ENCODE data around the gene GRAMD1B. TPM values are rescaled to one million over a fixed set of nuclear protein-coding genes. Genes with fewer than 3 reads are reported as not detected.

The GRAMD1B gene
- total and polyA plus RNA-seq, 2 experiments from 2014 or later = 9.0 to 20.4 TPM

DNA sequence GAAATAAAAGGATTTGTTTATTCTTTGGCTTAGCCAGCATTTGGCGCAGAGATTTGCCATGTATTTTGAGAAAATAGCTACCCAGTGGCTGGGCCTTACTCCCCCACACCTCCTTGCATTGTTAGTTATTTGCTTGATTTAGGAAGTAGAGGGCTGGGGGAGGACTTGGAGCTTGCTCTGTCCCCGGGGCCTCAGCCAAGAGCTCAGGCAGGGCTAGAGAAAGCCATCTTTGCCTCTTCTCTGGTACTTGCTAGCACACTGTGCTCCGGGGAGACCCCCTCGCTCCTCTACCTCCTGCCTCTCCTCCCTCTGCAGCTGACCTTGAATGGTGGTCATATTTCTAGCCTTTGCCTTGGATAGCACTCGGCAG is 131.3 kb downstream of the GRAMD1B start:
- Histone ChIP-seq H3K79me2 (no peaks in the 10 kb centered on the region), H3K36me3 (replicated peaks; ENCODE audit: insufficient read depth, low read depth) (no peaks in the 10 kb centered on the region), H3K9me3 (ENCODE audit: low read depth) (no peaks in the 10 kb centered on the region), H3K9me2 (replicated peaks; ENCODE audit: insufficient read depth) (no peaks in the 10 kb centered on the region), H2AFZ (no peak overlapping the region), H3K4me3 (no peak overlapping the region), H4K20me1 (ENCODE audit: insufficient read depth, poor library complexity, severe bottlenecking) (no peaks in the 10 kb centered on the region), H3K4me2 (no peak overlapping the region), H3K27ac (no peak overlapping the region), H3K4me1 (ENCODE audit: insufficient read depth) (peaks cover 21% of the 10 kb centered on the region), H3K27me3 (no peaks in the 10 kb centered on the region)
- TF ChIP-seq CTCF (IDR thresholded peaks at IDR 0.05; ENCODE audit: poor library complexity) (no peak), EZH2 (IDR thresholded peaks at IDR 0.05; ENCODE audit: borderline replicate concordance) (no peak), EZH2phosphoT487 (IDR thresholded peaks at IDR 0.05; ENCODE audit: low read depth, severe bottlenecking, unreplicated experiment) (no peak)
- 84% methylated on average over 5 of the region's 5 CpGs for WGBS (ENCODE audit: low lambda C conversion rate, missing lambda C conversion rate)
- DNase-seq (ENCODE audit: low spot score) = no peak

GRCh38 chr11:123562158-123562557 is 132.1 kb downstream of the GRAMD1B start:
- Histone ChIP-seq H3K36me3 (replicated peaks; ENCODE audit: insufficient read depth, low read depth) (no peaks in the 10 kb centered on the region), H2AFZ (no peak overlapping the region), H3K27ac (no peak overlapping the region), H3K4me1 (ENCODE audit: insufficient read depth) (peaks cover 21% of the 10 kb centered on the region), H3K9me3 (ENCODE audit: low read depth) (no peaks in the 10 kb centered on the region), H3K4me3 (no peak overlapping the region), H3K9me2 (replicated peaks; ENCODE audit: insufficient read depth) (no peaks in the 10 kb centered on the region), H3K4me2 (no peak overlapping the region), H3K27me3 (no peaks in the 10 kb centered on the region), H4K20me1 (ENCODE audit: insufficient read depth, poor library complexity, severe bottlenecking) (no peaks in the 10 kb centered on the region), H3K79me2 (no peaks in the 10 kb centered on the region)
- 57% methylated on average over 7 of the region's 7 CpGs for WGBS (ENCODE audit: low lambda C conversion rate, missing lambda C conversion rate)
- no peak for DNase-seq (ENCODE audit: low spot score)
- TF ChIP-seq EZH2phosphoT487 (IDR thresholded peaks at IDR 0.05; ENCODE audit: low read depth, severe bottlenecking, unreplicated experiment) (no peak), EZH2 (IDR thresholded peaks at IDR 0.05; ENCODE audit: borderline replicate concordance) (no peak), CTCF (IDR thresholded peaks at IDR 0.05; ENCODE audit: poor library complexity) (no peak)

DNA sequence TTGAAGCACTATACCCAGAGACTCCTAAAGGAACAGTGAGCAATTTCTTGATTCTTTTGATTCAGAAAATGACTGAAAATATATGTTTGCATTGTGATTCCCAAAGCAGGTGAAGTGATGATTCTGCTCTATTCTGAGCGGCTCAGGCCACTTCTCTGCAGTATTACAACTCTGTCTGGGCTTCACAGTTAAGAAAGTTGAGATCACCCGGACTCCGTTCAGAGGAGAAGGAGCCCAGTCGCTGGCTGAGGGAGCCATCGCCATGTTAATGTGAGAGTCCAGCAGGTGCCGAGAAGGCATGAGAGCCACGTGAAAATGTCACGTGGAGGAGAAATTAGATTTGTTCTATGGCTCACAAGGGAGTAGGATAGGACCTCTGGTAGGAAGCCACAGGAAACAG is 132.8 kb downstream of the GRAMD1B start:
- no peak overlapping the region for H3K4me2 ChIP-seq
- WGBS (ENCODE audit: low lambda C conversion rate, missing lambda C conversion rate) = 93% methylated on average over 8 of the region's 8 CpGs
- no peaks in the 10 kb centered on the region for H3K27me3 ChIP-seq
- H4K20me1 ChIP-seq (ENCODE audit: insufficient read depth, poor library complexity, severe bottlenecking) = no peaks in the 10 kb centered on the region
- H3K9me3 ChIP-seq (ENCODE audit: low read depth) = no peaks in the 10 kb centered on the region
- H3K36me3 ChIP-seq (replicated peaks; ENCODE audit: insufficient read depth, low read depth) = no peaks in the 10 kb centered on the region
- no peak for DNase-seq (ENCODE audit: low spot score)
- peaks cover 21% of the 10 kb centered on the region for H3K4me1 ChIP-seq (ENCODE audit: insufficient read depth)
- no peaks in the 10 kb centered on the region for H3K9me2 ChIP-seq (replicated peaks; ENCODE audit: insufficient read depth)
- H3K27ac ChIP-seq = no peak overlapping the region
- H2AFZ ChIP-seq = no peak overlapping the region
- H3K79me2 ChIP-seq = no peaks in the 10 kb centered on the region
- no peak overlapping the region for H3K4me3 ChIP-seq
- no peak for TF ChIP-seq CTCF (IDR thresholded peaks at IDR 0.05; ENCODE audit: poor library complexity)
- no peak for TF ChIP-seq EZH2phosphoT487 (IDR thresholded peaks at IDR 0.05; ENCODE audit: low read depth, severe bottlenecking, unreplicated experiment)
- TF ChIP-seq EZH2 (IDR thresholded peaks at IDR 0.05; ENCODE audit: borderline replicate concordance) = no peak

DNA sequence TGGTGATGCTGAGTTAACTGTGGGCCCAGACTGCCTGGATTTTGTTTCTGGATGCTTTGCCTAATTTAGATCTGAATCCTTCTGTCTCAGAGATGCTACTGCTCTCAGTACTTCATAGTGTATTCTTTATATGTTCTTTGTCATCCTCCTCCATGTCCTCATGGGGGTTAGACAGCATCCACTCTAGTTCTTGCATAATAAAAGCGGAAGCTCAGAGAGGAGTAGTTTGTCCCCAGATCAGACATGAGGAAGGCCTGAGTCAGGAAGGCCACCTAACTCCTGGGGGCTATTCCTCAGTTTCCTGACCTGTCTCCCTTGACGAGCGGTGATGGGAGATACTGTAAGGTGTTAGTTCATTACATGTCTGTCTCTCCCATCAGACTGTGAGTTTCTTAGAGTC is 134.2 kb downstream of the GRAMD1B start:
- DNase-seq (ENCODE audit: low spot score) = no peak
- Histone ChIP-seq H4K20me1 (ENCODE audit: insufficient read depth, poor library complexity, severe bottlenecking) (no peaks in the 10 kb centered on the region), H3K27ac (no peak overlapping the region), H3K36me3 (replicated peaks; ENCODE audit: insufficient read depth, low read depth) (no peaks in the 10 kb centered on the region), H3K27me3 (no peaks in the 10 kb centered on the region), H3K4me1 (ENCODE audit: insufficient read depth) (peaks cover 21% of the 10 kb centered on the region), H2AFZ (no peak overlapping the region), H3K9me3 (ENCODE audit: low read depth) (no peaks in the 10 kb centered on the region), H3K4me2 (no peak overlapping the region), H3K4me3 (no peak overlapping the region), H3K79me2 (no peaks in the 10 kb centered on the region), H3K9me2 (replicated peaks; ENCODE audit: insufficient read depth) (no peaks in the 10 kb centered on the region)
- TF ChIP-seq EZH2 (IDR thresholded peaks at IDR 0.05; ENCODE audit: borderline replicate concordance) (no peak), CTCF (IDR thresholded peaks at IDR 0.05; ENCODE audit: poor library complexity) (no peak), EZH2phosphoT487 (IDR thresholded peaks at IDR 0.05; ENCODE audit: low read depth, severe bottlenecking, unreplicated experiment) (no peak)
- WGBS (ENCODE audit: low lambda C conversion rate, missing lambda C conversion rate) = 97% methylated on average over 3 of the region's 3 CpGs
